HepG2 (cell line): ENCODE data around the gene DSCAM. TPM values are rescaled to one million over a fixed set of nuclear protein-coding genes. Genes with fewer than 3 reads are reported as not detected.

Experiments used
- ATAC-seq: fragments of 200-7000 bp; cut with Tn5 transposase; 3 replicates; pipeline ENCODE4 v1.9.1; 2020; ENCODE audit warnings: mild to moderate bottlenecking, moderate library complexity
- BruUV-seq: library from RNA; stranded (reverse); fragments of 400-500 nt; replicated peaks from 2 replicates; lab custom pipeline; 2021; lab: Mats Ljungman, UMichigan
- CTCF ChIA-PET: fragments of 300-600 bp; formaldehyde crosslinking; extraction: SDS; loops from one replicate; lab custom pipeline; 2021; ENCODE audit warnings: low total read pairs, inconsistent platforms, low intra/inter-chr PET ratio; lab: Yijun Ruan, JAX
- POLR2A ChIA-PET: fragments of 350-600 bp; sonication (Branson Sonifier 250); formaldehyde crosslinking; loops from one replicate; lab custom pipeline; 2020; ENCODE audit warnings: antibody characterized with exemption, inconsistent platforms; lab: Yijun Ruan, JAX
- DNase-seq: peaks from one replicate; pipeline ENCODE4 v3.0.0-alpha.2; 2015; ENCODE audit warnings: low spot score
- FAIRE-seq: peaks from 3 replicates; lab custom pipeline; 2011; peaks lifted over from hg19 to GRCh38; lab: Jason Lieb, UNC
- H2AFZ ChIP-seq: one replicate; pipeline ENCODE4 v1.6.1; 2011; ENCODE audit warnings: low read length, inconsistent platforms
- H3K27ac ChIP-seq: fragments of 300-600 bp; 3 replicates; pipeline ENCODE4 v1.8.0; 2011; ENCODE audit warnings: mixed run types, mild to moderate bottlenecking, mixed read lengths, low read length, inconsistent platforms; ENCODE audit not compliant: insufficient read depth; ENCODE audit errors: extremely low read length
- H3K27me3 ChIP-seq, 2 experiments: fragments of 200-600 bp in 1 of 2; 2 replicates in 1 of 2; 3 replicates in 1 of 2; pipeline versions ENCODE4 v1.6.0 to v1.8.0; 2011; ENCODE audit warnings: low read length in 2 of 2, mild to moderate bottlenecking in 2 of 2, moderate library complexity in 2 of 2, inconsistent platforms in 1 of 2; ENCODE audit not compliant: insufficient read depth in 2 of 2, control insufficient read depth in 1 of 2
- H3K36me3 ChIP-seq, 2 experiments: fragments of 200-600 bp in 1 of 2; replicated peaks in 1 of 2; 2 replicates in 1 of 2; 3 replicates in 1 of 2; pipeline versions ENCODE4 v1.5.1 to v1.8.0; 2011; ENCODE audit warnings: low read length in 2 of 2, inconsistent platforms in 1 of 2; ENCODE audit not compliant: insufficient read depth in 2 of 2, control insufficient read depth in 1 of 2
- H3K4me1 ChIP-seq: 2 replicates; pipeline ENCODE4 v1.5.1; 2012; ENCODE audit warnings: low read length, inconsistent platforms; ENCODE audit not compliant: insufficient read depth
- H3K4me2 ChIP-seq: 2 replicates; pipeline ENCODE4 v1.6.0; 2011; ENCODE audit warnings: low read depth, low read length, inconsistent platforms
- H3K4me3 ChIP-seq, 3 experiments: fragments of 200-600 bp in 1 of 3; sonication (generic), shearing (Covaris generic) in 1 of 3; replicated peaks in 1 of 3; 2 replicates each; pipeline ENCODE4 v1.5.1; 2011 to 2016; ENCODE audit warnings: low read length in 3 of 3, inconsistent platforms in 2 of 3, low read depth in 2 of 3, mild to moderate bottlenecking in 2 of 3, control low read depth in 1 of 3, mixed read lengths in 1 of 3; ENCODE audit not compliant: insufficient read depth in 1 of 3
- H3K79me2 ChIP-seq: one replicate; pipeline ENCODE4 v1.6.1; 2011; ENCODE audit warnings: low read length, inconsistent platforms; ENCODE audit not compliant: insufficient read depth
- H3K9ac ChIP-seq: 2 replicates; pipeline ENCODE4 v1.6.0; 2011; ENCODE audit warnings: mild to moderate bottlenecking, low read depth, low read length, inconsistent platforms; ENCODE audit not compliant: insufficient read depth
- H3K9me3 ChIP-seq: 2 replicates; pipeline ENCODE4 v1.5.1; 2012; ENCODE audit warnings: mild to moderate bottlenecking, low read length
- H4K20me1 ChIP-seq: 2 replicates; pipeline ENCODE4 v1.6.0; 2011; ENCODE audit warnings: inconsistent platforms, mild to moderate bottlenecking, low read length, moderate library complexity; ENCODE audit not compliant: insufficient read depth
- CC2D1A ChIP-seq: sonication (generic); formaldehyde crosslinking; IDR thresholded peaks from 2 replicates; pipeline ENCODE4 v1.8.1; 2023; ENCODE audit warnings: mild to moderate bottlenecking, missing genetic modification reagents
- GMEB2 ChIP-seq: IDR thresholded peaks from 2 replicates; pipeline ENCODE4 v1.6.1; 2016; ENCODE audit warnings: missing biosample characterization, missing genetic modification reagents, low read depth
- KDM4B ChIP-seq: sonication (generic); formaldehyde crosslinking; IDR thresholded peaks from 2 replicates; pipeline ENCODE4 v1.4.0; 2020; ENCODE audit warnings: missing genetic modification reagents
- MED8 ChIP-seq: sonication (generic); formaldehyde crosslinking; IDR thresholded peaks from 2 replicates; pipeline ENCODE4 v1.8.1; 2023; ENCODE audit warnings: mild to moderate bottlenecking, missing genetic modification reagents; ENCODE audit not compliant: insufficient replicate concordance
- MTA1 ChIP-seq: sonication (generic); formaldehyde crosslinking; IDR thresholded peaks from 2 replicates; pipeline ENCODE4 v1.4.0; 2020; ENCODE audit warnings: missing genetic modification reagents, mild to moderate bottlenecking, borderline replicate concordance
- NFE2L2 ChIP-seq: fragments of 150-350 bp; IDR thresholded peaks from 2 replicates; pipeline ENCODE4 v1.6.1; 2014; ENCODE audit warnings: low read length
- NR0B2 ChIP-seq: sonication (generic); formaldehyde crosslinking; IDR thresholded peaks from 2 replicates; pipeline ENCODE4 v1.4.0; 2020; ENCODE audit warnings: mild to moderate bottlenecking, missing genetic modification reagents
- NR1H2 ChIP-seq: sonication (generic); formaldehyde crosslinking; IDR thresholded peaks from 2 replicates; pipeline ENCODE4 v1.8.1; 2022; ENCODE audit warnings: low read depth, missing genetic modification reagents, borderline replicate concordance
- PHB2 ChIP-seq: fragments of 450-650 bp; IDR thresholded peaks from 2 replicates; pipeline ENCODE4 v1.6.1; 2018; ENCODE audit not compliant: partially characterized antibody
- SIX1 ChIP-seq: sonication (generic); formaldehyde crosslinking; IDR thresholded peaks from 2 replicates; pipeline ENCODE4 v1.4.0; 2020; ENCODE audit warnings: missing genetic modification reagents, borderline replicate concordance
- TAF15 ChIP-seq: fragments of 200-400 bp; formaldehyde crosslinking; IDR thresholded peaks from one replicate; pipeline ENCODE4 v1.6.1; 2018; ENCODE audit warnings: mild to moderate bottlenecking, low read depth, low read length; ENCODE audit not compliant: poor library complexity, severe bottlenecking
- TSC22D2 ChIP-seq: sonication (generic); formaldehyde crosslinking; IDR thresholded peaks from 2 replicates; pipeline ENCODE4 v1.5.1; 2020; ENCODE audit warnings: missing genetic modification reagents, mild to moderate bottlenecking, borderline replicate concordance
- ZNF256 ChIP-seq: sonication (generic); formaldehyde crosslinking; conservative IDR thresholded peaks from 2 replicates; pipeline ENCODE4 v1.4.0; 2020; ENCODE audit warnings: missing genetic modification reagents
- ZNF264 ChIP-seq: sonication (generic); formaldehyde crosslinking; IDR thresholded peaks from 2 replicates; pipeline ENCODE4 v1.4.0; 2020; ENCODE audit warnings: missing genetic modification reagents
- ZNF282 ChIP-seq: fragments of 450-650 bp; IDR thresholded peaks from 2 replicates; pipeline ENCODE4 v1.6.1; 2018; ENCODE audit not compliant: partially characterized antibody
- ZNF674 ChIP-seq: sonication (generic); formaldehyde crosslinking; IDR thresholded peaks from 2 replicates; pipeline ENCODE4 v1.5.0; 2020; ENCODE audit warnings: low read depth, mild to moderate bottlenecking, missing genetic modification reagents
- ZXDC ChIP-seq: sonication (generic); formaldehyde crosslinking; IDR thresholded peaks from 2 replicates; pipeline ENCODE4 v1.5.0; 2020; ENCODE audit warnings: mild to moderate bottlenecking, missing genetic modification reagents
- WGBS: methylation state at CpG from one replicate; pipeline ENCODE4 v1.1.6; 2017; ENCODE audit warnings: low lambda C conversion rate; 5-methylcytosine and 5-hydroxymethylcytosine counted together
- in situ Hi-C: cut with HindIII; loops from 2 replicates; pipeline ENCODE4 v1.10.0; 2017; ENCODE audit warnings: low pct_unique_long_range_greater_than_20kb; ENCODE audit not compliant: extremely low pct_ligation_motif_present
- intact Hi-C: fragments of 100-400 bp; cut with micrococcal nuclease; formaldehyde crosslinking; loops from one replicate; pipeline ENCODE4 v1.10.0; 2022; ENCODE audit not compliant: unreplicated experiment
- polyA plus RNA-seq, 8 experiments: library from polyadenylated mRNA; depleted of rRNA in 3 of 8; stranded (reverse) in 7 of 8; unstranded in 1 of 8; fragments of >200 nt; fragmentation: Illumina TruSeq in 4 of 8; extraction: Trizol in 4 of 8; gene quantifications; 2 replicates each; pipeline versions ENCODE4 v1.2.1 to v1.2.3, GENCODE V29; 2011 to 2016; ENCODE audit warnings: low read depth in 4 of 8, missing spikeins in 1 of 8, mixed read lengths in 1 of 8; ENCODE audit not compliant: insufficient read depth in 1 of 8
- total RNA-seq, 5 experiments: library from RNA; depleted of rRNA; stranded (reverse); fragments of >200 nt; fragmentation: Illumina TruSeq; extraction: Trizol; gene quantifications; 2 replicates each; pipeline ENCODE4 v1.2.3, GENCODE V29; 2016; ENCODE audit warnings: low read depth in 1 of 5

DSCAM gene
- total and polyA plus RNA-seq, 2 of the 13 experiments (the other 11 are each of a cell fraction or from before 2014, with no cell fraction given), result not detected

- Histone ChIP-seq H2AFZ (no peak overlapping the region), H3K4me2 (no peak overlapping the region), H3K27ac (no peak overlapping the region), H3K36me3 (no peaks in the 10 kb centered on the region), H3K79me2 (no peaks in the 10 kb centered on the region), H3K9ac (no peak overlapping the region), H3K4me3 (no peak overlapping the region), H3K9me3 (peaks cover 96% of the 10 kb centered on the region), H3K4me1 (no peaks in the 10 kb centered on the region)
- BruUV-seq, result no TSS peak
- in situ Hi-C loops, result no loop called here
- CTCF ChIA-PET, result no interaction called here
- intact Hi-C loops, result no loop called here
- DNase-seq (no peak), ATAC-seq (peak; percentile 43; the same call in 2 of the 3 replicates), FAIRE-seq (no peak)
- POLR2A ChIA-PET, result no interaction called here
- no peak for TF ChIP-seq NR1H2 (CRISPR knock-in tag)
- no peak for TF ChIP-seq NFE2L2
- no peak for TF ChIP-seq TAF15
- TF ChIP-seq PHB2, result no peak
- TF ChIP-seq MTA1, result no peak
- TF ChIP-seq CC2D1A, result no peak
- no peak for TF ChIP-seq ZXDC (CRISPR knock-in tag)
- no peak for TF ChIP-seq ZNF264
- TF ChIP-seq ZNF282, result no peak
- TF ChIP-seq TSC22D2 (CRISPR knock-in tag), result no peak
- no peak for TF ChIP-seq NR0B2
- TF ChIP-seq ZNF256 (CRISPR knock-in tag), result no peak
- no peak for TF ChIP-seq MED8 (CRISPR knock-in tag)
- no peak for TF ChIP-seq KDM4B (CRISPR knock-in tag)
- no peak for TF ChIP-seq ZNF674
- no peak for TF ChIP-seq SIX1 (CRISPR knock-in tag)
- TF ChIP-seq GMEB2 (CRISPR knock-in tag), result no peak
- TF ChIP-seq, all 625 proteins: peak for 0
- 4% methylated on average over 3 of the region's 3 CpGs for WGBS
- no peaks in the 10 kb centered on the region for H3K27me3 ChIP-seq
- H4K20me1 ChIP-seq, result no peaks in the 10 kb centered on the region
These were observed 51.6 kb downstream of the DSCAM start for GRCh38 chr21:40795313-40795712.
